Tongue (tissue), 2 donors: Measurements from ENCODE around the gene ELANE. TPM values are rescaled to one million over a fixed set of nuclear protein-coding genes. Genes with fewer than 3 reads are reported as not detected.

ENCODE experiments used
- DNase-seq: peaks from one replicate; pipeline ENCODE4 v3.0.0-alpha.2; 2015
- total RNA-seq: library from RNA; depleted of rRNA; stranded (reverse); fragments of >200 nt; gene quantifications from one replicate; pipeline ENCODE4 v1.2.3, GENCODE V29; 2014

Gene ELANE
- 3.5 TPM for total RNA-seq

- DNase-seq = no peak
Observed at GRCh38 chr19:852136-853013, at the start of gene ELANE. ELANE (plus strand) TSS chr19:852303; CDS start chr19:852329, 26 bp downstream.

- peak; percentile 80 for DNase-seq
Observed at GRCh38 chr19:802498-803098, 49.5 kb upstream of the ELANE start.

GRCh38 chr19:803099-803561 lies 49.0 kb upstream of the ELANE start:
- no peak for DNase-seq

GRCh38 chr19:803686-804418 lies 48.3 kb upstream of the ELANE start:
- DNase-seq = no peak

- DNase-seq = no peak
Observed at GRCh38 chr19:804419-805165, 47.5 kb upstream of the ELANE start.

GRCh38 chr19:805166-805551 lies 46.9 kb upstream of the ELANE start:
- DNase-seq = no peak

GRCh38 chr19:805600-806550 lies 46.2 kb upstream of the ELANE start:
- no peak for DNase-seq

GRCh38 chr19:806815-807421 lies 45.2 kb upstream of the ELANE start:
- DNase-seq = no peak

- no peak for DNase-seq
Observed at GRCh38 chr19:807627-808422, 44.3 kb upstream of the ELANE start.

GRCh38 chr19:808423-808775 lies 43.7 kb upstream of the ELANE start:
- no peak for DNase-seq

GRCh38 chr19:810077-810855 lies 41.8 kb upstream of the ELANE start:
- no peak for DNase-seq

GRCh38 chr19:810883-811489 lies 41.1 kb upstream of the ELANE start:
- DNase-seq = no peak

GRCh38 chr19:811506-812048 lies 40.5 kb upstream of the ELANE start:
- DNase-seq = no peak

GRCh38 chr19:812049-812746 lies 39.9 kb upstream of the ELANE start:
- no peak for DNase-seq

- no peak for DNase-seq
Observed at GRCh38 chr19:812747-813218, 39.3 kb upstream of the ELANE start.

- DNase-seq = no peak
Observed at GRCh38 chr19:813219-814151, 38.6 kb upstream of the ELANE start.
